GM19467 (cell line): ENCODE measurements around the gene FLACC1.
"Not testable (repeated sequence)": the region's sequence is repeated elsewhere in the genome, so short reads cannot be mapped to it uniquely, and the experiment has no call there.

Experiments used
- ATAC-seq: cut with Tn5 transposase; IDR thresholded peaks from one replicate; pipeline ENCODE4 v1.9.1; 2021; ENCODE audit warnings: mild to moderate bottlenecking, moderate library complexity; ENCODE audit not compliant: unreplicated experiment

Gene FLACC1

GRCh38 chr2:201349601-201350000, 7.5 kb downstream of the FLACC1 start:
- no peak for ATAC-seq

- no peak for ATAC-seq
Measured at GRCh38 chr2:201348758-201349157, 8.4 kb downstream of the FLACC1 start.

- no peak for ATAC-seq
Measured at GRCh38 chr2:201347138-201347537, 10.0 kb downstream of the FLACC1 start.

- no peak for ATAC-seq
Measured at GRCh38 chr2:201345625-201346213, 11.4 kb downstream of the FLACC1 start.

- ATAC-seq, result peak; percentile 96
Measured at GRCh38 chr2:201344663-201345366, 12.3 kb downstream of the FLACC1 start.

- no peak for ATAC-seq
Measured at GRCh38 chr2:201343559-201343958, 13.6 kb downstream of the FLACC1 start.

- no peak for ATAC-seq
Measured at GRCh38 chr2:201342923-201343322, 14.2 kb downstream of the FLACC1 start.

- no peak for ATAC-seq
Measured at GRCh38 chr2:201329409-201329808, 27.7 kb downstream of the FLACC1 start.

- ATAC-seq, result no peak
Measured at GRCh38 chr2:201327678-201328077, 29.5 kb downstream of the FLACC1 start.

GRCh38 chr2:201322772-201323171, 34.4 kb downstream of the FLACC1 start:
- no peak for ATAC-seq

- ATAC-seq, result no peak
Measured at GRCh38 chr2:201320701-201321100, 36.4 kb downstream of the FLACC1 start.

- ATAC-seq, result no peak
Measured at GRCh38 chr2:201320257-201320656, 36.9 kb downstream of the FLACC1 start.

GRCh38 chr2:201319511-201319910, 37.6 kb downstream of the FLACC1 start:
- no peak for ATAC-seq

GRCh38 chr2:201313362-201313761, 43.8 kb downstream of the FLACC1 start:
- no peak for ATAC-seq

GRCh38 chr2:201308914-201309313, 48.2 kb downstream of the FLACC1 start:
- no peak for ATAC-seq

GRCh38 chr2:201307876-201308275, 49.3 kb downstream of the FLACC1 start:
- no peak for ATAC-seq

GRCh38 chr2:201299929-201300328, 57.2 kb downstream of the FLACC1 start:
- ATAC-seq, result not testable (repeated sequence)

GRCh38 chr2:201298462-201299052, 58.6 kb downstream of the FLACC1 start:
- no peak for ATAC-seq

GRCh38 chr2:201290457-201291148, 66.5 kb downstream of the FLACC1 start:
- not testable (repeated sequence) for ATAC-seq

- no peak for ATAC-seq
Measured at GRCh38 chr2:201285499-201285898, 71.6 kb downstream of the FLACC1 start.

- no peak for ATAC-seq
Measured at GRCh38 chr2:201280191-201281040, 76.7 kb downstream of the FLACC1 start.
